H9 (cell line): Measurements from ENCODE around the gene FBXW4. TPM values are rescaled to one million over a fixed set of nuclear protein-coding genes. Genes with fewer than 3 reads are reported as not detected.

Experiments used
- DNase-seq: peaks from one replicate; pipeline ENCODE4 v3.0.0-alpha.2; 2017
- H2AFZ ChIP-seq: one replicate; pipeline ENCODE4 v1.6.1; 2013; ENCODE audit warnings: mild to moderate bottlenecking, low read length, control low read depth, moderate library complexity
- H2AK5ac ChIP-seq: 2 replicates; pipeline ENCODE4 v1.6.1; 2013; ENCODE audit warnings: low read length, control low read depth, mixed read lengths; ENCODE audit not compliant: insufficient read length
- H2BK120ac ChIP-seq: one replicate; pipeline ENCODE4 v1.6.1; 2013; ENCODE audit warnings: low read depth, mild to moderate bottlenecking, low read length, control low read depth, inconsistent platforms; ENCODE audit not compliant: poor library complexity, severe bottlenecking
- H2BK12ac ChIP-seq: 2 replicates; pipeline ENCODE4 v1.6.1; 2013; ENCODE audit warnings: low read length, control low read depth, mixed read lengths, low read depth; ENCODE audit not compliant: insufficient read length
- H2BK15ac ChIP-seq: 2 replicates; pipeline ENCODE4 v1.6.1; 2013; ENCODE audit warnings: low read depth, low read length, control low read depth
- H2BK20ac ChIP-seq: one replicate; pipeline ENCODE4 v1.6.1; 2013; ENCODE audit warnings: low read depth, mild to moderate bottlenecking, low read length, control low read depth, inconsistent platforms; ENCODE audit not compliant: poor library complexity, severe bottlenecking
- H2BK5ac ChIP-seq: 2 replicates; pipeline ENCODE4 v1.6.1; 2013; ENCODE audit warnings: low read length, control low read depth, mixed read lengths; ENCODE audit not compliant: insufficient read length
- H3K14ac ChIP-seq: 2 replicates; pipeline ENCODE4 v1.6.1; 2013; ENCODE audit warnings: low read length, control low read depth; ENCODE audit not compliant: insufficient read depth
- H3K18ac ChIP-seq: 2 replicates; pipeline ENCODE4 v1.6.1; 2013; ENCODE audit warnings: low read depth, mild to moderate bottlenecking, mixed read lengths, low read length, control low read depth; ENCODE audit not compliant: insufficient read length
- H3K23ac ChIP-seq: 2 replicates; pipeline ENCODE4 v1.6.1; 2013; ENCODE audit warnings: low read length, control low read depth, mixed read lengths, low read depth; ENCODE audit not compliant: insufficient read length
- H3K23me2 ChIP-seq: 2 replicates; pipeline ENCODE4 v1.6.1; 2013; ENCODE audit warnings: low read depth, mild to moderate bottlenecking, mixed read lengths, low read length, control low read depth; ENCODE audit not compliant: insufficient read length, poor library complexity, severe bottlenecking
- H3K27ac ChIP-seq: 2 replicates; pipeline ENCODE4 v1.5.1; 2013; ENCODE audit warnings: low read length, control low read depth, mixed read lengths, low read depth; ENCODE audit not compliant: insufficient read length
- H3K27me3 ChIP-seq: 2 replicates; pipeline ENCODE4 v1.6.1; 2013; ENCODE audit warnings: low read length, control low read depth, inconsistent platforms; ENCODE audit not compliant: insufficient read depth
- H3K4ac ChIP-seq: 2 replicates; pipeline ENCODE4 v1.6.1; 2013; ENCODE audit warnings: low read depth, mild to moderate bottlenecking, control low read depth, inconsistent platforms, low read length, moderate library complexity
- H3K4me1 ChIP-seq: 2 replicates; pipeline ENCODE4 v1.6.1; 2013; ENCODE audit warnings: low read length, control low read depth, inconsistent platforms; ENCODE audit not compliant: insufficient read depth
- H3K4me2 ChIP-seq: 2 replicates; pipeline ENCODE4 v1.6.1; 2013; ENCODE audit warnings: low read length, control low read depth, mixed read lengths; ENCODE audit not compliant: insufficient read length, insufficient read depth
- H3K56ac ChIP-seq: 2 replicates; pipeline ENCODE4 v1.6.1; 2013; ENCODE audit warnings: low read depth, mild to moderate bottlenecking, mixed read lengths, low read length, control low read depth; ENCODE audit not compliant: insufficient read length
- H3K79me1 ChIP-seq: 2 replicates; pipeline ENCODE4 v1.6.1; 2013; ENCODE audit warnings: low read depth, mild to moderate bottlenecking, moderate library complexity, low read length, control low read depth, inconsistent platforms; ENCODE audit not compliant: insufficient read depth, poor library complexity, severe bottlenecking
- H3K79me2 ChIP-seq: 2 replicates; pipeline ENCODE4 v1.6.1; 2013; ENCODE audit warnings: low read length, control low read depth, inconsistent platforms; ENCODE audit not compliant: insufficient read depth
- H3K9ac ChIP-seq: 2 replicates; pipeline ENCODE4 v1.6.1; 2013; ENCODE audit warnings: low read length, control low read depth, mixed read lengths; ENCODE audit not compliant: insufficient read length; ENCODE audit errors: extremely low read depth
- H3K9me3 ChIP-seq: one replicate; pipeline ENCODE4 v1.6.1; 2013; ENCODE audit warnings: low read depth, low read length, inconsistent platforms; ENCODE audit not compliant: control insufficient read depth
- H3T11ph ChIP-seq: one replicate; pipeline ENCODE4 v1.6.1; 2013; ENCODE audit warnings: mild to moderate bottlenecking, low read length, control low read depth, inconsistent platforms
- H4K20me1 ChIP-seq: one replicate; pipeline ENCODE4 v1.6.1; 2013; ENCODE audit not compliant: control insufficient read depth, insufficient read length, insufficient read depth
- H4K5ac ChIP-seq: 2 replicates; pipeline ENCODE4 v1.6.1; 2013; ENCODE audit warnings: low read depth, mild to moderate bottlenecking, mixed read lengths, low read length, control low read depth; ENCODE audit not compliant: insufficient read length
- H4K8ac ChIP-seq: replicated peaks from 2 replicates; pipeline ENCODE4 v1.6.1; 2013; ENCODE audit warnings: low read length, control low read depth, mixed read lengths, low read depth; ENCODE audit not compliant: insufficient read length
- H4K91ac ChIP-seq: 2 replicates; pipeline ENCODE4 v1.6.1; 2013; ENCODE audit warnings: low read depth, mild to moderate bottlenecking, moderate library complexity, mixed read lengths, low read length, control low read depth; ENCODE audit not compliant: insufficient read length
- H3K27ac Mint-ChIP-seq, 3 experiments: 2 replicates in 2 of 3; 3 replicates in 1 of 3; pipeline ENCODE4 v1.8.0; 2020 to 2021; ENCODE audit warnings: mixed read lengths in 3 of 3, mild to moderate bottlenecking in 1 of 3, moderate library complexity in 1 of 3
- H3K27me3 Mint-ChIP-seq: 2 replicates; pipeline ENCODE4 v1.8.0; 2021; ENCODE audit warnings: low read depth, mild to moderate bottlenecking, moderate library complexity, mixed read lengths
- H3K36me3 Mint-ChIP-seq, 3 experiments: 2 replicates in 2 of 3; 3 replicates in 1 of 3; pipeline ENCODE4 v1.8.0; 2020 to 2021; ENCODE audit warnings: low read depth in 3 of 3, mixed read lengths in 3 of 3; ENCODE audit not compliant: insufficient read depth in 1 of 3
- H3K4me1 Mint-ChIP-seq, 2 experiments: 2 replicates each; pipeline ENCODE4 v1.8.0; 2020; ENCODE audit warnings: mixed read lengths in 2 of 2
- H3K4me3 Mint-ChIP-seq, 2 experiments: 2 replicates in 1 of 2; 3 replicates in 1 of 2; pipeline ENCODE4 v1.8.0; 2020 to 2021; ENCODE audit warnings: mild to moderate bottlenecking in 2 of 2, mixed read lengths in 2 of 2, moderate library complexity in 1 of 2
- H3K9me3 Mint-ChIP-seq, 2 experiments: 2 replicates in 1 of 2; 3 replicates in 1 of 2; pipeline ENCODE4 v1.8.0; 2020; ENCODE audit warnings: mild to moderate bottlenecking in 2 of 2, mixed read lengths in 2 of 2, moderate library complexity in 1 of 2
- CTCF ChIP-seq: fragments of 200-600 bp; sonication (generic); conservative IDR thresholded peaks from 3 replicates; pipeline ENCODE4 v1.8.0; 2021; ENCODE audit warnings: antibody characterized with exemption, mild to moderate bottlenecking
- WGBS: extraction: QIAGEN DNeasy Blood & Tissue Kit; methylation state at CpG from one replicate; pipeline ENCODE4 v1.1.7; 2013; ENCODE audit warnings: missing lambda C conversion rate, low lambda C conversion rate, mixed read lengths; ENCODE audit not compliant: insufficient read length; ENCODE audit errors: extremely low coverage; 5-methylcytosine and 5-hydroxymethylcytosine counted together
- total RNA-seq: library from RNA; stranded (reverse); gene quantifications from 2 replicates; pipeline ENCODE4 v1.2.1, GENCODE V29; 2021

FBXW4 gene
- total RNA-seq, 1 experiment from 2014 or later: 41.6 TPM

GRCh38 chr10:101693651-101693977 is 1.4 kb downstream of the FBXW4 start:
- H3K9ac ChIP-seq: peak overlapping the region; percentile 81
- H3K9me3 ChIP-seq: no peaks in the 10 kb centered on the region
- Mint-ChIP-seq H3K36me3 (no peaks in the 10 kb centered on the region), H3K27me3 (no peaks in the 10 kb centered on the region; the same call in 1 of the 2 replicates), H3K9me3 (0 out of 5 replicates have a peak, but pooled peaks cover 0 to 2% of the 10 kb centered on the region in 2 experiments), H3K27ac (peak overlapping the region; percentile 91 to 98 (median 97)), H3K4me3 (peak overlapping the region; percentile 88 to 90), H3K4me1 (peaks cover 28 to 33% of the 10 kb centered on the region in 2 experiments)
- no peak for TF ChIP-seq CTCF
- no peak overlapping the region for H3K4ac ChIP-seq
- H3K79me2 ChIP-seq: no peaks in the 10 kb centered on the region
- H3K18ac ChIP-seq: no peak overlapping the region
- H2AK5ac ChIP-seq: no peak overlapping the region
- H3K27ac ChIP-seq: no peak overlapping the region
- DNase-seq: no peak
- no peak overlapping the region for H3K23ac ChIP-seq
- WGBS: no CpG with 5 or more reads among the region's 4 CpGs
- no peaks in the 10 kb centered on the region; the same call in 1 of the 2 replicates for H3K4me1 ChIP-seq
- no peak overlapping the region for H2BK12ac ChIP-seq
- H3T11ph ChIP-seq: no peak overlapping the region
- no peak overlapping the region for H4K5ac ChIP-seq
- no peak overlapping the region for H4K8ac ChIP-seq
- no peak overlapping the region for H2BK15ac ChIP-seq
- peaks cover 6% of the 10 kb centered on the region for H3K23me2 ChIP-seq
- peak overlapping the region; percentile 89; the same call in 1 of the 2 replicates for H3K14ac ChIP-seq
- H3K79me1 ChIP-seq: no peaks in the 10 kb centered on the region
- no peaks in the 10 kb centered on the region for H4K20me1 ChIP-seq
- no peak overlapping the region for H2AFZ ChIP-seq
- peak overlapping the region; percentile 73 for H3K4me2 ChIP-seq
- no peak overlapping the region for H2BK5ac ChIP-seq
- no peak overlapping the region for H3K56ac ChIP-seq
- H2BK120ac ChIP-seq: no peak overlapping the region
- H3K27me3 ChIP-seq: no peaks in the 10 kb centered on the region
- H2BK20ac ChIP-seq: no peak overlapping the region
- no peak overlapping the region for H4K91ac ChIP-seq
